DMS 273 treated with DMSO at 0.1 percent for 48 hours (cell line): ENCODE measurements around the gene CD164.
"Not testable (repeated sequence)": the region's sequence is repeated elsewhere in the genome, so short reads cannot be mapped to it uniquely, and the experiment has no call there.

ENCODE experiments used
- DNase-seq: peaks from one replicate; lab custom pipeline; 2025; lab: John Stamatoyannopoulos, UW

The CD164 gene

GRCh38 chr6:109374326-109374892 is 7.9 kb downstream of the CD164 start:
- no peak for DNase-seq

- no peak for DNase-seq
Observed at GRCh38 chr6:109373762-109374161, 8.5 kb downstream of the CD164 start.

- no peak for DNase-seq
Observed at GRCh38 chr6:109373331-109373730, 8.9 kb downstream of the CD164 start.

- no peak for DNase-seq
Observed at GRCh38 chr6:109372130-109372529, 10.1 kb downstream of the CD164 start.

- DNase-seq: no peak
Observed at GRCh38 chr6:109370792-109371191, 11.5 kb downstream of the CD164 start.

- DNase-seq: no peak
Observed at GRCh38 chr6:109370336-109370735, 11.9 kb downstream of the CD164 start.

- DNase-seq: no peak
Observed at GRCh38 chr6:109369728-109370127, 12.5 kb downstream of the CD164 start.

- not testable (repeated sequence) for DNase-seq
Observed at GRCh38 chr6:109364382-109365078, 17.7 kb downstream of the CD164 start.

- DNase-seq: no peak
Observed at GRCh38 chr6:109363753-109364152, 18.5 kb downstream of the CD164 start.

GRCh38 chr6:109362102-109362884 is 20.0 kb downstream of the CD164 start:
- DNase-seq: no peak

- DNase-seq: no peak
Observed at GRCh38 chr6:109360791-109361190, 21.5 kb downstream of the CD164 start.

GRCh38 chr6:109360281-109360680 is 22.0 kb downstream of the CD164 start:
- DNase-seq: no peak

GRCh38 chr6:109359248-109359647 is 23.0 kb downstream of the CD164 start:
- DNase-seq: no peak

- no peak for DNase-seq
Observed at GRCh38 chr6:109358204-109358603, 24.1 kb downstream of the CD164 start.

- DNase-seq: no peak
Observed at GRCh38 chr6:109356237-109356636, 26.0 kb downstream of the CD164 start.

GRCh38 chr6:109351231-109352130 is 30.8 kb downstream of the CD164 start:
- no peak for DNase-seq

GRCh38 chr6:109349419-109349987 is 32.8 kb downstream of the CD164 start:
- DNase-seq: no peak

GRCh38 chr6:109348226-109348625 is 34.0 kb downstream of the CD164 start:
- no peak for DNase-seq

GRCh38 chr6:109347779-109348178 is 34.5 kb downstream of the CD164 start:
- DNase-seq: no peak

GRCh38 chr6:109345986-109346385 is 36.3 kb downstream of the CD164 start:
- no peak for DNase-seq

- DNase-seq: no peak
Observed at GRCh38 chr6:109344226-109344625, 38.0 kb downstream of the CD164 start.

GRCh38 chr6:109343518-109343917 is 38.7 kb downstream of the CD164 start:
- no peak for DNase-seq
